Trophoblast cell (in vitro differentiated cells and primary cell): ENCODE results near the gene CELA2A.
A peak's percentile ranks its signal among the peaks of the same experiment; 100 is the strongest.
"Not testable (repeated sequence)": the region's sequence is repeated elsewhere in the genome, so short reads cannot be mapped to it uniquely, and the experiment has no call there.

Source experiments
- DNase-seq, 2 donors: peaks; one replicate each; pipeline ENCODE4 v3.0.0-alpha.2; 2016
- H2AFZ ChIP-seq: 2 replicates; pipeline ENCODE4 v1.6.1; 2013; ENCODE audit warnings: low read length, moderate library complexity, mild to moderate bottlenecking; ENCODE audit not compliant: insufficient read depth, poor library complexity
- H2AK5ac ChIP-seq: 2 replicates; pipeline ENCODE4 v1.6.1; 2013; ENCODE audit warnings: mild to moderate bottlenecking, low read length
- H2BK120ac ChIP-seq: 2 replicates; pipeline ENCODE4 v1.6.1; 2013; ENCODE audit warnings: low read length, mild to moderate bottlenecking, moderate library complexity; ENCODE audit not compliant: insufficient read depth, poor library complexity
- H2BK12ac ChIP-seq: 2 replicates; pipeline ENCODE4 v1.6.1; 2013; ENCODE audit warnings: mild to moderate bottlenecking, low read length, moderate library complexity
- H2BK5ac ChIP-seq: 2 replicates; pipeline ENCODE4 v1.6.1; 2013; ENCODE audit warnings: low read length, low read depth, moderate library complexity, mild to moderate bottlenecking; ENCODE audit not compliant: poor library complexity
- H3K14ac ChIP-seq: 2 replicates; pipeline ENCODE4 v1.6.1; 2013; ENCODE audit warnings: mild to moderate bottlenecking, low read length
- H3K18ac ChIP-seq: 2 replicates; pipeline ENCODE4 v1.6.1; 2013; ENCODE audit warnings: mild to moderate bottlenecking, low read length
- H3K23ac ChIP-seq: 2 replicates; pipeline ENCODE4 v1.6.1; 2013; ENCODE audit warnings: low read length
- H3K27ac ChIP-seq: 2 replicates; pipeline ENCODE4 v1.5.1; 2013; ENCODE audit warnings: low read depth, mild to moderate bottlenecking, inconsistent platforms, low read length, moderate library complexity
- H3K27me3 ChIP-seq: 2 replicates; pipeline ENCODE4 v1.6.1; 2013; ENCODE audit warnings: inconsistent platforms, mild to moderate bottlenecking, low read length, moderate library complexity; ENCODE audit not compliant: insufficient read depth
- H3K36me3 ChIP-seq, 2 experiments: 1 replicate in 1 of 2; 2 replicates in 1 of 2; pipeline ENCODE4 v1.6.1; 2013; ENCODE audit warnings: low read length in 2 of 2, mild to moderate bottlenecking in 2 of 2, moderate library complexity in 1 of 2; ENCODE audit not compliant: insufficient read depth in 2 of 2, control insufficient read depth in 1 of 2
- H3K4ac ChIP-seq: 2 replicates; pipeline ENCODE4 v1.6.1; 2013; ENCODE audit warnings: low read depth, mild to moderate bottlenecking, low read length, moderate library complexity
- H3K4me1 ChIP-seq, 2 experiments: 1 replicate in 1 of 2; 2 replicates in 1 of 2; pipeline ENCODE4 v1.6.1; 2013; ENCODE audit warnings: low read length in 2 of 2, mild to moderate bottlenecking in 2 of 2, moderate library complexity in 1 of 2; ENCODE audit not compliant: insufficient read depth in 2 of 2, control insufficient read depth in 1 of 2
- H3K4me2 ChIP-seq: 2 replicates; pipeline ENCODE4 v1.6.1; 2013; ENCODE audit warnings: inconsistent platforms, mild to moderate bottlenecking, low read length, moderate library complexity
- H3K4me3 ChIP-seq: 2 replicates; pipeline ENCODE4 v1.5.1; 2013; ENCODE audit warnings: mild to moderate bottlenecking, low read depth, low read length, inconsistent platforms
- H3K79me1 ChIP-seq: one replicate; pipeline ENCODE4 v1.6.1; 2013; ENCODE audit warnings: low read length
- H3K79me2 ChIP-seq: 2 replicates; pipeline ENCODE4 v1.6.1; 2013; ENCODE audit warnings: low read length, mild to moderate bottlenecking; ENCODE audit not compliant: control insufficient read depth, insufficient read depth, poor library complexity
- H3K9ac ChIP-seq: 2 replicates; pipeline ENCODE4 v1.6.1; 2013; ENCODE audit warnings: mild to moderate bottlenecking, low read length
- H3K9me3 ChIP-seq: 2 replicates; pipeline ENCODE4 v1.6.1; 2013; ENCODE audit warnings: low read depth, mild to moderate bottlenecking, control low read depth, inconsistent platforms, low read length; ENCODE audit not compliant: insufficient read depth
- H4K12ac ChIP-seq: 2 replicates; pipeline ENCODE4 v1.6.1; 2013; ENCODE audit warnings: low read depth, mild to moderate bottlenecking, low read length, moderate library complexity
- H4K8ac ChIP-seq: 2 replicates; pipeline ENCODE4 v1.6.1; 2013; ENCODE audit warnings: low read depth, mild to moderate bottlenecking, low read length, moderate library complexity
- H4K91ac ChIP-seq: one replicate; pipeline ENCODE4 v1.6.1; 2013; ENCODE audit warnings: low read depth, mild to moderate bottlenecking, low read length, moderate library complexity
- WGBS: extraction: QIAGEN DNeasy Blood & Tissue Kit; methylation state at CpG from one replicate; pipeline ENCODE4 v1.1.7; 2013; ENCODE audit warnings: missing lambda C conversion rate; ENCODE audit not compliant: insufficient read length, insufficient coverage; ENCODE audit errors: extremely low coverage; 5-methylcytosine and 5-hydroxymethylcytosine counted together

CELA2A gene

DNA sequence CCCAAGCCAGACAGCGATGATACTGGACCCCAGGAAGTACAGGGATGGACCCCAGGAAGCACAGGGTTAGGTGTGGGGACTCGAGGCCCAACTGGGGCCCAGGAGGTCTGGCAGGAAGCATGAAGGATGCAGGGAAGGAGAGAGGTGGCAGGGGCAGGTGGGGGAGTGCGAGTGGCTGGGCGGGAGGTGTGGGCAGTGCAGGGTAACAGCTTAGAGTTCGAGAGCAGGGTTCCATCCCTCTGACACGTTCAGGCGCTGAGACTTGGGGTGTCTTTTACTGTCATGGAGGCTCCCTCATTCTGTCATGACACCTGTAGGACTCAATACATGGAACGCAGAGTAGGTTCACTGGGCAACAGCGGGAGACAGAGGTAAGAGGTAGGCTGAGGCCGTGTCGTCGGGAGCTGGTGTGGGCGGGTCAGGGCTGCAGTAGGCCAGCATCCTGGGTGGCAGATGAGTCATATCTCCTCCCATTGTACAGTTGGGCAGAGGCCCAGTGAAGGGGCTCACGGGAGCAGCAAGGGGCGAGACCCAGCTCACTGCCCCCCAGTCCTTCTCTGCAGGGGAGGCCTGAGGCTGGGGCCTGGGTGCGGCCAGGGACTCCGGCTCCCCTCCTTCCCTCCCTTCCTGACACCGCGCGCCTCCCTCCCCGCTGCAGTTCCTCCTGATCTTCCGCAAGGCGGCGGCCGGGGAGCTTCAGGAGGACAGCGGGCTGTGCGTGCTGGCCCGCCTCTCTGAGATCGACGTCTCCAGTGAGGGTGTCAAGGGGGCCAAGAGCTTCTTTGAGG is 29.8 kb upstream of the CELA2A start:
- no peak overlapping the region for H3K4me2 ChIP-seq
- no peak overlapping the region for H4K8ac ChIP-seq
- no peak overlapping the region for H2BK12ac ChIP-seq
- H3K4me3 ChIP-seq, result no peak overlapping the region
- H3K4me1 ChIP-seq, result peaks cover 0 to 3% of the 10 kb centered on the region in 2 experiments
- no peak overlapping the region for H2AK5ac ChIP-seq
- no peak overlapping the region for H3K14ac ChIP-seq
- H2AFZ ChIP-seq, result no peak overlapping the region
- no peak overlapping the region for H4K12ac ChIP-seq
- no peak overlapping the region for H3K27ac ChIP-seq
- H3K36me3 ChIP-seq, result peaks cover 7 to 14% of the 10 kb centered on the region in 2 experiments
- DNase-seq, result peak; percentile 25 to 28
- H3K79me1 ChIP-seq, result no peaks in the 10 kb centered on the region
- no peaks in the 10 kb centered on the region for H3K79me2 ChIP-seq
- no peak overlapping the region for H4K91ac ChIP-seq
- H3K23ac ChIP-seq, result no peak overlapping the region
- H3K9me3 ChIP-seq, result peaks cover 2% of the 10 kb centered on the region
- H3K9ac ChIP-seq, result no peak overlapping the region
- no peak overlapping the region for H3K18ac ChIP-seq
- no peaks in the 10 kb centered on the region for H3K27me3 ChIP-seq
- WGBS, result no CpG with 5 or more reads among the region's 30 CpGs
- no peak overlapping the region for H2BK120ac ChIP-seq
- no peak overlapping the region for H3K4ac ChIP-seq
- H2BK5ac ChIP-seq, result no peak overlapping the region

DNA sequence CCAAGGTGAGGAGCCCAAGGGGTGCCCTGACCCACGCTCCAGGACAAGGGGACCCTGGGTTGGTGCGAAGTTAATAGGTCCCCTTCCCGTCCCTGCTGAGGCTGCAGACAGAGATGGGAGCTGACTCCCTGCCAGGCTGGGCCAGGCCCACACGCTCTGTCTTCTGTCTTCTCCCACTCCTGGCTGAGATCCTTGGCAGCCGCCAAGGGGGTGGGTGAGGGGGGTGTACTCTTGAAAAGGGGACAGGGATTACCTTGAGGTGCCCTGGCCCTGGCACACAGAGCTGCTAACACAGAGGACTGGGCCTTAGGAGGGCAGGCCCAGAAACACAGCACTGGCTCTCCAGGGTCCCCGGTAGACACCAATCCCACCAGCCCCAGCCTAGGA is 29.3 kb upstream of the CELA2A start:
- H3K23ac ChIP-seq, result no peak overlapping the region
- H3K27me3 ChIP-seq, result no peaks in the 10 kb centered on the region
- H3K4ac ChIP-seq, result no peak overlapping the region
- DNase-seq, result no peak
- H4K8ac ChIP-seq, result no peak overlapping the region
- H3K4me1 ChIP-seq, result peaks cover 0 to 3% of the 10 kb centered on the region in 2 experiments
- no peak overlapping the region for H3K18ac ChIP-seq
- H3K27ac ChIP-seq, result no peak overlapping the region
- no peaks in the 10 kb centered on the region for H3K79me1 ChIP-seq
- no peak overlapping the region for H3K4me2 ChIP-seq
- WGBS, result no CpG with 5 or more reads among the region's 6 CpGs
- H3K79me2 ChIP-seq, result no peaks in the 10 kb centered on the region
- H3K14ac ChIP-seq, result no peak overlapping the region
- no peak overlapping the region for H2BK12ac ChIP-seq
- no peak overlapping the region for H3K9ac ChIP-seq
- H2BK5ac ChIP-seq, result no peak overlapping the region
- no peak overlapping the region for H2AFZ ChIP-seq
- H4K91ac ChIP-seq, result no peak overlapping the region
- no peaks in the 10 kb centered on the region for H3K9me3 ChIP-seq
- no peak overlapping the region for H2BK120ac ChIP-seq
- no peak overlapping the region for H4K12ac ChIP-seq
- no peak overlapping the region for H2AK5ac ChIP-seq
- H3K4me3 ChIP-seq, result no peak overlapping the region
- H3K36me3 ChIP-seq, result peaks cover 7 to 14% of the 10 kb centered on the region in 2 experiments

DNA sequence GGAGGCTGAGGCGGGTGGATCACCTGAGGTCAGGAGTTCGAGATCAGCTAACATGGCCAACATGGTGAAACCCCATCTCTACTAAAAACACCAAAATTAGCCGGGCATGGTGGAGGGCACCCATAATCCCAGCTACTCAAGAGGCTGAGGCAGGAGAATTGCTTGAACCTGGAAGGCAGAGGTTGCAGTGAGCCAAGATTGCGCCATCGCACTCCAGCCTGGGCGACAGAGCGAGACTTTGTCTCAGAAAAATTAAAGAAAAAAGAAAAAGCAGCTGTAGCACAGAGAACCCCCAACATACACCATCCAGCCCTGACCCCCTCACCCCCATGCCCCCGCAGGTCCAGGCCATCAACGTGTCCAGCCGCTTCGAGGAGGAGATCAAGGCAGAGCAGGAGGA is 28.3 kb upstream of the CELA2A start:
- no CpG with 5 or more reads among the region's 11 CpGs for WGBS
- not testable (repeated sequence) for H2AFZ ChIP-seq, DNase-seq, H3K18ac ChIP-seq, H4K8ac ChIP-seq, H3K4ac ChIP-seq, H2BK5ac ChIP-seq, H4K12ac ChIP-seq, H3K27ac ChIP-seq, H3K9ac ChIP-seq, H3K4me3 ChIP-seq, H4K91ac ChIP-seq, H3K79me2 ChIP-seq, H3K14ac ChIP-seq, H2AK5ac ChIP-seq, H3K27me3 ChIP-seq, H3K9me3 ChIP-seq, H2BK12ac ChIP-seq, H2BK120ac ChIP-seq, H3K79me1 ChIP-seq, H3K4me1 ChIP-seq, H3K4me2 ChIP-seq, H3K23ac ChIP-seq
- peaks cover 7 to 14% of the 10 kb centered on the region in 2 experiments for H3K36me3 ChIP-seq

DNA sequence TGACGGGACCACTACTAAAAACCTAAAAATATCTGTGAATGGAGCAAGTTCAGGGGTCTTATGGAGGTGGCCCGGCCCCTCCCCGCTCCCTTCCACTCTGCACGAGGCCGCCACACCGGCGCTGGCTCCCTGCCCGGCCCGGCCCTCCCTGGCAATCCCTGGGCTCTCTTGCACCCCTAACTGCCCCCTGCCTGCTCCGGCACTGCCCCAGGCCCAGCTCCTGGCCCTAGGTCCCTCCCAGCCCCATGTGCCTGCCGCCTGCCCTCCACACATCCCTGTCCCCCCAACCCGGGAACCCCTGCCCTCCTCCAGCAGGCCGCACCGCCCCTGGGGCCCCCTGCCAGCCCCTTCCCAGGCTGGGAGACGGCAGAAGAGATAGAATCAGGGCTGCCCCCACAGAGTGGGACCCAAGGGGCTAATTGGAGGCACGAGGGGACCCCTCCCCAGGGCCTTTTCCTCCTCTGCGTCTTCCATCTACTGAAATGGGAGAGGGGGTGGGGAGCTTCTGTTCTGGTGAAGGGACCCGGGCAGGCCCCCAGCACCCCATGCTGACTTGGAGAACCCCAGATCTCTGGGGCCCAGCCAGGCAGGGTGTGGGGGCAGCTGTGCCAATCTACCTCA is 27.6 kb upstream of the CELA2A start:
- no peaks in the 10 kb centered on the region for H3K79me1 ChIP-seq
- H3K14ac ChIP-seq, result no peak overlapping the region
- peaks cover 0 to 3% of the 10 kb centered on the region in 2 experiments for H3K4me1 ChIP-seq
- no peak overlapping the region for H3K27ac ChIP-seq
- no peak overlapping the region for H2BK5ac ChIP-seq
- no peaks in the 10 kb centered on the region for H3K9me3 ChIP-seq
- no peak overlapping the region for H3K9ac ChIP-seq
- no peaks in the 10 kb centered on the region for H3K79me2 ChIP-seq
- no peak overlapping the region for H3K23ac ChIP-seq
- H2AK5ac ChIP-seq, result no peak overlapping the region
- H2BK12ac ChIP-seq, result no peak overlapping the region
- no peak for DNase-seq
- no peaks in the 10 kb centered on the region for H3K27me3 ChIP-seq
- no peak overlapping the region for H2AFZ ChIP-seq
- no peak overlapping the region for H4K12ac ChIP-seq
- no peak overlapping the region for H3K4ac ChIP-seq
- no peak overlapping the region for H3K4me3 ChIP-seq
- H4K8ac ChIP-seq, result no peak overlapping the region
- WGBS, result no CpG with 5 or more reads among the region's 18 CpGs
- H4K91ac ChIP-seq, result no peak overlapping the region
- no peak overlapping the region for H3K18ac ChIP-seq
- peaks cover 7 to 14% of the 10 kb centered on the region in 2 experiments for H3K36me3 ChIP-seq
- no peak overlapping the region for H2BK120ac ChIP-seq
- H3K4me2 ChIP-seq, result no peak overlapping the region
